WTC11 (cell line): ENCODE results near the gene ELMOD1. TPM values are rescaled to one million over a fixed set of nuclear protein-coding genes. Genes with fewer than 3 reads are reported as not detected.

Experiments
- ATAC-seq: fragments of 200-7000 bp; cut with Tn5 transposase; 2 replicates; pipeline ENCODE4 v1.10.0; 2021; ENCODE audit warnings: mild to moderate bottlenecking, moderate library complexity
- CTCF ChIA-PET: fragments of 300-600 bp; sonication (Branson Sonifier 250); formaldehyde crosslinking; loops from one replicate; lab custom pipeline; 2021; ENCODE audit warnings: antibody characterized with exemption; lab: Charles Lee
- POLR2A ChIA-PET: fragments of 350-600 bp; sonication (Branson Sonifier 250); formaldehyde crosslinking; loops from one replicate; lab custom pipeline; 2021; ENCODE audit warnings: antibody characterized with exemption; lab: Charles Lee
- DNase-seq: peaks from one replicate; pipeline ENCODE4 v3.0.0; 2021; ENCODE audit warnings: low spot score
- H3K27ac Mint-ChIP-seq: 2 replicates; pipeline ENCODE4 v1.8.0; 2021; ENCODE audit warnings: mixed read lengths
- H3K27me3 Mint-ChIP-seq: 2 replicates; pipeline ENCODE4 v1.8.0; 2021; ENCODE audit warnings: low read depth, mild to moderate bottlenecking, moderate library complexity, mixed read lengths
- H3K36me3 Mint-ChIP-seq: 2 replicates; pipeline ENCODE4 v1.8.0; 2021; ENCODE audit warnings: mixed read lengths
- H3K4me1 Mint-ChIP-seq: 2 replicates; pipeline ENCODE4 v1.8.0; 2022; ENCODE audit warnings: mixed read lengths
- H3K4me3 Mint-ChIP-seq: 2 replicates; pipeline ENCODE4 v1.8.0; 2021; ENCODE audit warnings: mild to moderate bottlenecking, moderate library complexity, mixed read lengths
- H3K9me3 Mint-ChIP-seq: 2 replicates; pipeline ENCODE4 v1.8.0; 2021; ENCODE audit warnings: mixed read lengths
- AFF4 ChIP-seq: sonication (generic); formaldehyde crosslinking; IDR thresholded peaks from 2 replicates; pipeline ENCODE4 v1.8.1; 2023; ENCODE audit warnings: mild to moderate bottlenecking, missing genetic modification reagents, borderline replicate concordance
- ATF1 ChIP-seq: sonication (generic); formaldehyde crosslinking; IDR thresholded peaks from 2 replicates; pipeline ENCODE4 v1.8.1; 2023; ENCODE audit warnings: mild to moderate bottlenecking, moderate library complexity, missing genetic modification reagents
- ATF2 ChIP-seq: sonication (generic); formaldehyde crosslinking; IDR thresholded peaks from 2 replicates; pipeline ENCODE4 v1.8.1; 2022; ENCODE audit warnings: low read depth, missing genetic modification reagents, borderline replicate concordance
- CBFB ChIP-seq: sonication (generic); formaldehyde crosslinking; IDR thresholded peaks from 2 replicates; pipeline ENCODE4 v1.8.1; 2022; ENCODE audit warnings: mild to moderate bottlenecking, low read depth, missing genetic modification reagents
- EMX1 ChIP-seq: fragments of 250-450 bp; sonication (Bioruptor Pico); IDR thresholded peaks from 2 replicates; pipeline ENCODE4 v1.8.0; 2021; ENCODE audit warnings: mild to moderate bottlenecking
- JAZF1 ChIP-seq: fragments of 250-450 bp; sonication (Bioruptor Pico); IDR thresholded peaks from 2 replicates; pipeline ENCODE4 v1.9.0; 2021; ENCODE audit warnings: moderate library complexity, mild to moderate bottlenecking, inconsistent platforms
- MAX ChIP-seq: sonication (generic); formaldehyde crosslinking; IDR thresholded peaks from 2 replicates; pipeline ENCODE4 v1.8.0; 2022; ENCODE audit warnings: mild to moderate bottlenecking, missing genetic modification reagents
- MXD4 ChIP-seq: fragments of 250-450 bp; sonication (Bioruptor Pico); IDR thresholded peaks from 2 replicates; pipeline ENCODE4 v1.8.0; 2021; ENCODE audit warnings: mild to moderate bottlenecking, moderate library complexity, borderline replicate concordance
- NFE2L1 ChIP-seq: sonication (generic); formaldehyde crosslinking; IDR thresholded peaks from 2 replicates; pipeline ENCODE4 v1.8.1; 2023; ENCODE audit warnings: missing genetic modification reagents
- NR1H2 ChIP-seq: sonication (generic); formaldehyde crosslinking; IDR thresholded peaks from 2 replicates; pipeline ENCODE4 v1.9.0; 2021; ENCODE audit warnings: mild to moderate bottlenecking, moderate library complexity, missing genetic modification reagents
- PREB ChIP-seq: sonication (generic); formaldehyde crosslinking; IDR thresholded peaks from 2 replicates; pipeline ENCODE4 v1.8.1; 2022; ENCODE audit warnings: mild to moderate bottlenecking, missing genetic modification reagents, moderate library complexity, borderline replicate concordance
- SMAD3 ChIP-seq: sonication (generic); formaldehyde crosslinking; IDR thresholded peaks from 2 replicates; pipeline ENCODE4 v1.8.0; 2022; ENCODE audit warnings: missing genetic modification reagents, mild to moderate bottlenecking, borderline replicate concordance
- SMAD4 ChIP-seq: sonication (generic); formaldehyde crosslinking; IDR thresholded peaks from 2 replicates; pipeline ENCODE4 v1.8.0; 2022; ENCODE audit warnings: mild to moderate bottlenecking, missing genetic modification reagents
- TCF7 ChIP-seq: sonication (generic); formaldehyde crosslinking; IDR thresholded peaks from 2 replicates; pipeline ENCODE4 v1.8.0; 2022; ENCODE audit warnings: mild to moderate bottlenecking, low read depth, missing genetic modification reagents, moderate library complexity
- USF2 ChIP-seq: sonication (generic); formaldehyde crosslinking; IDR thresholded peaks from 2 replicates; pipeline ENCODE4 v1.8.1; 2023; ENCODE audit warnings: mild to moderate bottlenecking, missing genetic modification reagents, moderate library complexity
- ZNF121 ChIP-seq: sonication (generic); formaldehyde crosslinking; IDR thresholded peaks from 2 replicates; pipeline ENCODE4 v1.8.0; 2023; ENCODE audit warnings: missing genetic modification reagents
- ZNF138 ChIP-seq: sonication (generic); formaldehyde crosslinking; conservative IDR thresholded peaks from 2 replicates; pipeline ENCODE4 v1.8.1; 2022; ENCODE audit warnings: mild to moderate bottlenecking, moderate library complexity, missing genetic modification reagents
- ZNF232 ChIP-seq: sonication (generic); formaldehyde crosslinking; IDR thresholded peaks from 2 replicates; pipeline ENCODE4 v1.8.0; 2022; ENCODE audit warnings: mild to moderate bottlenecking, missing genetic modification reagents
- ZNF396 ChIP-seq: fragments of 250-450 bp; sonication (Bioruptor Pico); IDR thresholded peaks from 2 replicates; pipeline ENCODE4 v1.8.0; 2021; ENCODE audit warnings: mild to moderate bottlenecking, moderate library complexity, borderline replicate concordance
- ZNF512 ChIP-seq: sonication (generic); formaldehyde crosslinking; IDR thresholded peaks from 2 replicates; pipeline ENCODE4 v1.8.1; 2022; ENCODE audit warnings: missing genetic modification reagents, borderline replicate concordance
- total RNA-seq: library from RNA; stranded (reverse); gene quantifications from 3 replicates; pipeline ENCODE4 v1.2.3, GENCODE V29; 2021
- TF ChIP-seq, protein P1 (sequence below): sonication (generic); formaldehyde crosslinking; IDR thresholded peaks from 2 replicates; pipeline ENCODE4 v1.8.0; 2022; ENCODE audit warnings: mild to moderate bottlenecking, missing genetic modification reagents
- TF ChIP-seq, protein P2 (sequence below): sonication (generic); formaldehyde crosslinking; IDR thresholded peaks from 2 replicates; pipeline ENCODE4 v1.8.0; 2023; ENCODE audit warnings: missing genetic modification reagents

ELMOD1 gene
- total RNA-seq, 1 experiment from 2014 or later: 2.3 TPM

- TF ChIP-seq AFF4 (CRISPR knock-in tag) (no peak), JAZF1 (CRISPR knock-in tag) (no peak), NFE2L1 (CRISPR knock-in tag) (no peak)
These were observed 34.2 kb downstream of the ELMOD1 start (continued) for GRCh38 chr11:107624983-107625684.

GRCh38 chr11:107625685-107625989 lies 34.7 kb downstream of the ELMOD1 start:
- Mint-ChIP-seq H3K27me3 (no peaks in the 10 kb centered on the region), H3K4me1 (peaks cover 31% of the 10 kb centered on the region), H3K4me3 (no peak overlapping the region; the same call in 1 of the 2 replicates), H3K9me3 (no peaks in the 10 kb centered on the region), H3K36me3 (no peaks in the 10 kb centered on the region), H3K27ac (no peak overlapping the region)
- ATAC-seq (no peak), DNase-seq (no peak)
- TF ChIP-seq TCF7 (CRISPR knock-in tag): no peak
- no peak for TF ChIP-seq EMX1 (CRISPR knock-in tag)
- TF ChIP-seq, protein P1, sequence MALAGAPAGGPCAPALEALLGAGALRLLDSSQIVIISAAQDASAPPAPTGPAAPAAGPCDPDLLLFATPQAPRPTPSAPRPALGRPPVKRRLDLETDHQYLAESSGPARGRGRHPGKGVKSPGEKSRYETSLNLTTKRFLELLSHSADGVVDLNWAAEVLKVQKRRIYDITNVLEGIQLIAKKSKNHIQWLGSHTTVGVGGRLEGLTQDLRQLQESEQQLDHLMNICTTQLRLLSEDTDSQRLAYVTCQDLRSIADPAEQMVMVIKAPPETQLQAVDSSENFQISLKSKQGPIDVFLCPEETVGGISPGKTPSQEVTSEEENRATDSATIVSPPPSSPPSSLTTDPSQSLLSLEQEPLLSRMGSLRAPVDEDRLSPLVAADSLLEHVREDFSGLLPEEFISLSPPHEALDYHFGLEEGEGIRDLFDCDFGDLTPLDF: no peak
- TF ChIP-seq CBFB: no peak
- TF ChIP-seq NR1H2 (CRISPR knock-in tag): no peak
- TF ChIP-seq, protein P2, sequence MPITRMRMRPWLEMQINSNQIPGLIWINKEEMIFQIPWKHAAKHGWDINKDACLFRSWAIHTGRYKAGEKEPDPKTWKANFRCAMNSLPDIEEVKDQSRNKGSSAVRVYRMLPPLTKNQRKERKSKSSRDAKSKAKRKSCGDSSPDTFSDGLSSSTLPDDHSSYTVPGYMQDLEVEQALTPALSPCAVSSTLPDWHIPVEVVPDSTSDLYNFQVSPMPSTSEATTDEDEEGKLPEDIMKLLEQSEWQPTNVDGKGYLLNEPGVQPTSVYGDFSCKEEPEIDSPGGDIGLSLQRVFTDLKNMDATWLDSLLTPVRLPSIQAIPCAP (CRISPR knock-in tag): no peak
- no peak for TF ChIP-seq ZNF121
- no peak for TF ChIP-seq ZNF232 (CRISPR knock-in tag)
- no peak for TF ChIP-seq ZNF396
- TF ChIP-seq ZNF138: no peak
- TF ChIP-seq SMAD4 (CRISPR knock-in tag): no peak
- no peak for TF ChIP-seq NFE2L1 (CRISPR knock-in tag)
- no peak for TF ChIP-seq USF2 (CRISPR knock-in tag)
- no peak for TF ChIP-seq PREB (CRISPR knock-in tag)
- no peak for TF ChIP-seq SMAD3
- ChIA-PET CTCF (interaction anchor here (0.9 kb wide), 1 partner anchor 115 kb away, joined by 3 read pairs; no protein-coding TSS in a partner anchor), POLR2A (no interaction called here)

GRCh38 chr11:107631043-107631442 lies 40.1 kb downstream of the ELMOD1 start:
- Mint-ChIP-seq H3K36me3 (no peaks in the 10 kb centered on the region), H3K4me1 (peaks cover 32% of the 10 kb centered on the region), H3K27me3 (no peaks in the 10 kb centered on the region), H3K9me3 (no peaks in the 10 kb centered on the region), H3K27ac (no peak overlapping the region), H3K4me3 (no peak overlapping the region)
- no peak for DNase-seq
- ChIA-PET POLR2A (no interaction called here), CTCF (interaction anchor here (1.2 to 1.3 kb wide), 2 partner anchors 21 to 82 kb away, joined by 3 to 4 read pairs; no protein-coding TSS in a partner anchor)
- no peak for ATAC-seq
- TF ChIP-seq ATF2 (CRISPR knock-in tag) (no peak), ZNF512 (no peak), MXD4 (no peak), ATF1 (CRISPR knock-in tag) (no peak), MAX (CRISPR knock-in tag) (no peak)
- TF ChIP-seq, protein P2 (CRISPR knock-in tag): no peak
